ENCODE data around the gene NSUN4.

NSUN4 gene

DNA sequence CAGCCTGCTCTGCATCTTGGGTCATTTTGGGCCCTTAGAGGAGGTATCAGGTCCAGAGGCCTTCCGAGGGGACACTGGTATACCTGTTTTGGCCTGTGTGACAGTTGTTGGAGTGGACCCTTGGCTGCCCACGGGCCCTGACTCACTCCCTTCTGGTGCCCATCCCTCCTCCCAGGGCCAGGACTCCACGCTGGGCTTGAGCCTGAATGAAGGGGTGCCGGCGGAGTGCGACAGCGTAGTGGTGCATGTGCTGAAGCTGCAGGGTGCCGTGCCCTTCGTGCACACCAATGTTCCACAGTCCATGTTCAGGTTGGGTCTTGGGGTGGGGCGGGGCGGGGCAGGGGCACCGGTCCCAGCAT lies 64.6 kb downstream of the NSUN4 start:
- no peak for DNase-seq

DNA sequence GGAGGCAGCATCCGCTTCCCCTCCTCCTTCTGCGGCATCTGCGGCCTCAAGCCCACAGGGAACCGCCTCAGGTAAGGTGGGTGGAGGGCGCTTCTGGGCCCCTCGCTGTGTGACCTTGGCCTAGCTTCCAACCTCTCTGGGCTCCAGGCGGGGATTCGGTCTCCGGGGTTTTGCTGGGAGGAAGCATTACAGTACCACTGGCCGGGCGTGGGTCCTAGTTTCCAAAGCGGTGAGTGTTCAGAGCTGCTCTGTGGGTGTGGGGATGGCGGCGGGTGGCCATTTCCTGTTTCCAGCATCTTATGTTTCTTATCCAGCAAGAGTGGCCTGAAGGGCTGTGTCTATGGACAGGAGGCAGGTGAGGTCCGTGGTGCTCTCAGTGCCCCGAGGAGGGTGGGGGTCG lies 65.1 kb downstream of the NSUN4 start:
- DNase-seq = no peak

DNA sequence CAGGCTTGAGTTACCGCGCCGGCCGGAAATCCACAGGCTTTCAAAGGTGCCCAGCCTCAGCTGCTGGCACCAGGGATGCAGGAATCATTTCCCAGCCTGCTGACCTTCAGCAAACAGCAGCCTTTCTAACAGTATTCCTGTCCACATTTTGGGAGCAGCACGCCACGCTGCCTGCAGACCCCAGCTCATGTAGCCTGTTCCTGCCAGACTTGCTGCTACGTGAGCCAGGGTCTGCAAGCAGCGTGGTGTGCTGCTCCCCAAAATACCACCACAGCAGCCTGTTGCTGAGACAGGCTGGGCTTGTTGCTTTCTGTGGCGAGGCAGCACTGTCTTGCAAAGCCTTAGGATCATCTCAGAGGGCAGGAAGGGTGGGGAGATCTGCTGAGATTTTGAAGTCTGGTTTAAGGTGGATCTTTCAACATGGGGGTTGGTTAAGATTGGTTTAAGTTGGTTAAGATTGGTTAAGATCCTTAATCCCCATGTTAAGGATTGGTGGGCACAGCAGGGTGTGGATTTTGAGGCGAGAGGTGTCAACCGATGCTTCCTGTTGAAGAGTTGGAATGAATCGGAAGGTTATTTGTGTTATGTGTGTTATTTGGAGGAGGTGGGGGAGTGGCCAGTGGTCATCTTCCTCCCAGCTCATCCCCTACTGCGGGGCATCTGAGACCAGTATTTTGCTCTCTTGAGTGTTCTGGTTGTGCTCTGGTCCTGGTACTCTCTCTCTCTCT lies 66.4 kb downstream of the NSUN4 start:
- DNase-seq = peak in 2 of 51 donors; percentile 12 to 14

DNA sequence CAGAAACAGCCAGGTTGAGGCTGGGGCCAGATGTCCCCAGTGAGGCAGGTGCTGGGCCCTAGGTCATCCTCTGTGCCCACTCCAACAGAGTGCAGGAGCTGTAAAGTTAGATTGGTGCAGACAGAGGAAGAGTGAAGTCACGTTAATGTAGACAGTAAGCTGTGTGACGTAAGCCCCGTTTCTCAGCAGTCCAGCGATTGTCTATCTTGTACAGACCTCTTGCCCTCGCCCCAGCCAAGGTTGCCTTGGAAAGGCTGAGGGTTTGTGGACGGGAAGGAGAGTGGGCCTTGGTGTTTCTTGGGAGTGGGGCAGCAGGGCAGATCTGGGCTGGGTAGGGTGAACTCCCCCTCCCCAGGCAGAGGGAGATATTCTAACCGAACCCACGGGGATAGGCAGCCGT lies 67.0 kb downstream of the NSUN4 start:
- no peak for DNase-seq

DNA sequence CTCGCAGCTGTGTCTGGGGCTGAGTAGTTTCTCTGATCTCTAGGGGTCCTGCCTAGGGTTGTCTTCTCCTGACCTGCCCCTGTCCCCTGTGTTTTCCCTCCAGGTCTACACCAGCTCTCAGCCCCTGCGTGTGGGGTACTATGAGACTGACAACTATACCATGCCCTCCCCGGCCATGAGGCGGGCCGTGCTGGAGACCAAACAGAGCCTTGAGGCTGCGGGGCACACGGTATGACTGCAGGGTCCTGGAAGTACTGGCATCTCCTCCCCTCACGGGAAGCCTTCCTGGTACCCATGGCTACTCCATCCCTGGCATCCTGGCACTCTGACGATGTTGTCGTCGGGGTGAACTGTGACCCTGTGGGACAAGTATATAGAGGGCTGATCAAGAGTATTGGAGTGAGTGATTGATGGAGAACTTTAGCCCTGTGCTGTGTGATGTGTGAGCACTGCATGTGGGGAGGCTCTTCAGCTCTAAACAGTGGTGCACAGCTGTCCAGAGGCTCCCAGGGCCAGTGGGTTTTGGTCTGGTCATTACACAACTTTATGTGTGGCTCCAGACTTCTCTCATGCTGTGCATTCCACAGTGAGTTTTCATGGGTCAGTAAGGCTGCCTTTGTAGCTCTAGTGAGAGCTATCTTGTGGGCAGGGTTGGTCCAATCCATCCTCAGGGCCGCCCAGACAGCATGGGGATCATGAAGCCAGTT lies 67.9 kb downstream of the NSUN4 start:
- DNase-seq = no peak

DNA sequence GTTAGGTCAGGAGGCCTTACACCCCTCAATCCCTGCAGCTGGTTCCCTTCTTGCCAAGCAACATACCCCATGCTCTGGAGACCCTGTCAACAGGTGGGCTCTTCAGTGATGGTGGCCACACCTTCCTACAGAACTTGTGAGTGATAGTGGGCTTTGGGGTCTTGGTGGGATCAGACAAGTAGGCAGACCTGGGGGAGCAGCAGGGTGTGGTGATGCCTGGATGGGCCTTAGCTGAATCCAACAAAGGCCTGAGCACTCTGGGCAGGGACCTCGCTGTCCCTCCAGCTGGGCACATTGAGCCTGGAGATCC lies 68.4 kb downstream of the NSUN4 start:
- DNase-seq = no peak

DNA sequence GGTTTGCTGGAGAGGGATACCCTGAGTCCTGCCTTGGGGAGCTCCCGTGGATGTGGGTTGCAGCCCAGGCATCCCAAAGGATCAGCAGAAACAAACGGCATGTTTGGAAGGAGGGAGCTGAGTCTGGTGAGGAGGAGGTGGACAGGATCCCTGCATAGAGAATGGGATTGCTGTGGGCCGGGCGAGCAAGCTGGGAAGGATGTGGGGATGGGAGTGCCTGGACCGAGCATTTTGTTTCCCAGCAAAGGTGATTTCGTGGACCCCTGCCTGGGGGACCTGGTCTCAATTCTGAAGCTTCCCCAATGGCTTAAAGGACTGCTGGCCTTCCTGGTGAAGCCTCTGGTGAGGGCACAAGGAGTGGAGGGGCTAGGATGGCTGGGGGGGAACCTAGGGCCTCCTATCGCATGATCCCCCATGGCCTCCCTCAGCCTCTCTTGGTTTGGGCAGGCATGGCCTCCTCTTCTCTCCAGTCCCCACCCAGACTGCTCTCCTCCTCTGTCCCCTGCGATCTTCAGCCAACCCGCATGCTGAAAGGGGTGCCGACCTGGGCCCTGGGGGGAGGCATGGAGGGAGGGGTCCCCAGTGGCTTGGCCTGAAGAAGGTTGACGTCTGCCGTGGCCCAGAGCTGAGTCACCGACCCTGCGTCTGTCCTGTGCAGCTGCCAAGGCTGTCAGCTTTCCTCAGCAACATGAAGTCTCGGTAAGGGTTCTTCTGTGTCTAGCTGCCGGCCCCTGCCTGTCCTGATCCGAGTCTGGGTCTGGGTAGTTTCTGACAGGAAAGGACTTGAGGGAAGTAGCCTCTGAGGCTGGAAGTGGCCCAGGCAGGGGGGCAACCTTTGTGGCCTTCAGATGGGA lies 69.8 kb downstream of the NSUN4 start:
- DNase-seq = no peak

DNA sequence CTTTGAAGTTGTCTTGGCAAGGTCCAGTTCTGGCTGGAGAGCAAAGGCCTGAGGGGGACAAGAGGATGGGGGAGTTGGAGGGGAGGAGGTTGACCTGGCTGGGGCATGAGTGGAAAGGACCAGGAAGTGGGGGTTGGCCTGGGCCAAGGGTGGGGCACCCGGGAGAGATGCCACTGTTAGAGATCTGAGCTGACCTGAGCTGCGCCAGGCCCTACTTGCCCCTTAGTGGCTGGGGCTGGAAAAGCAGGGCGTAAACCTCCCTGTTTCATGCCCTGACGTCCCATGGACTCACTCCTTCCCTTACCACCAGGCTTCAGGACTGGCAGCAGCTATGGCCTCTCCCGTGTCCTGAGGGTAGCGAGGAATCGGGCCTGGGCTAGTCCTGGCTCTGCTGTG lies 70.4 kb downstream of the NSUN4 start:
- DNase-seq = no peak

Data from hypothalamus (tissue), 51 donors.